ENCODE measurements around the gene TMEM82.

DNA sequence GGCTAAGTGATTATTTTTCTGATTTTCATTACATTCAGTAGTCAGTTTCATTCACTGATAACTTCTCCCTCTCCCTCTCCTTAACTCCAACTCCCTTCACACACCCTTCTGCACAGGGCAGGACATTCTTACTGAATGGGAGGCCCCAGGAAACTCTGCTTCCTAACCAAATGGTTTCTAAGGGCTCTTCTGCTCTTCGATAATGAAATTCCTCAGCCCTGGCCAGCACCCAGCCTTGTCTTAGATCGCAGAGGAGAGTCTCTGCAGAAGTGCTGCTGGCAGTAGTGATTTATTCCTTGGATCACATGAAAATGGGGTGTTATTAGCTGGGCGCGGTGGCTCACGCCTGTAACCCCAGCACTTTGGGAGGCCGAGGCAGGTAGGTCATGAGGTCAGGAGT is 41.8 kb upstream of the TMEM82 start:
- TF ChIP-seq POLR2AphosphoS5 (IDR thresholded peaks at IDR 0.05; ENCODE audit: low read depth) (no peak), CREB1 (CRISPR knock-in tag; IDR thresholded peaks at IDR 0.05; ENCODE audit: low read depth) (no peak), EZH2phosphoT487 (IDR thresholded peaks at IDR 0.05; ENCODE audit: unreplicated experiment) (no peak), EZH2 (IDR thresholded peaks at IDR 0.05; ENCODE audit: low read depth, unreplicated experiment) (no peak), ZNF114 (CRISPR knock-in tag; IDR thresholded peaks at IDR 0.05) (no peak), JUNB (IDR thresholded peaks at IDR 0.05; ENCODE audit: unreplicated experiment) (no peak), ZNF331 (CRISPR knock-in tag; IDR thresholded peaks at IDR 0.05; ENCODE audit: low read depth) (no peak), NANOG (IDR thresholded peaks at IDR 0.05; ENCODE audit: borderline replicate concordance) (no peak)
- TF ChIP-seq, protein P1, sequence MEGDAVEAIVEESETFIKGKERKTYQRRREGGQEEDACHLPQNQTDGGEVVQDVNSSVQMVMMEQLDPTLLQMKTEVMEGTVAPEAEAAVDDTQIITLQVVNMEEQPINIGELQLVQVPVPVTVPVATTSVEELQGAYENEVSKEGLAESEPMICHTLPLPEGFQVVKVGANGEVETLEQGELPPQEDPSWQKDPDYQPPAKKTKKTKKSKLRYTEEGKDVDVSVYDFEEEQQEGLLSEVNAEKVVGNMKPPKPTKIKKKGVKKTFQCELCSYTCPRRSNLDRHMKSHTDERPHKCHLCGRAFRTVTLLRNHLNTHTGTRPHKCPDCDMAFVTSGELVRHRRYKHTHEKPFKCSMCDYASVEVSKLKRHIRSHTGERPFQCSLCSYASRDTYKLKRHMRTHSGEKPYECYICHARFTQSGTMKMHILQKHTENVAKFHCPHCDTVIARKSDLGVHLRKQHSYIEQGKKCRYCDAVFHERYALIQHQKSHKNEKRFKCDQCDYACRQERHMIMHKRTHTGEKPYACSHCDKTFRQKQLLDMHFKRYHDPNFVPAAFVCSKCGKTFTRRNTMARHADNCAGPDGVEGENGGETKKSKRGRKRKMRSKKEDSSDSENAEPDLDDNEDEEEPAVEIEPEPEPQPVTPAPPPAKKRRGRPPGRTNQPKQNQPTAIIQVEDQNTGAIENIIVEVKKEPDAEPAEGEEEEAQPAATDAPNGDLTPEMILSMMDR (conservative IDR thresholded peaks at IDR 0.05; ENCODE audit: low read depth in 2 of 2): no peak
- TF ChIP-seq, protein P2, sequence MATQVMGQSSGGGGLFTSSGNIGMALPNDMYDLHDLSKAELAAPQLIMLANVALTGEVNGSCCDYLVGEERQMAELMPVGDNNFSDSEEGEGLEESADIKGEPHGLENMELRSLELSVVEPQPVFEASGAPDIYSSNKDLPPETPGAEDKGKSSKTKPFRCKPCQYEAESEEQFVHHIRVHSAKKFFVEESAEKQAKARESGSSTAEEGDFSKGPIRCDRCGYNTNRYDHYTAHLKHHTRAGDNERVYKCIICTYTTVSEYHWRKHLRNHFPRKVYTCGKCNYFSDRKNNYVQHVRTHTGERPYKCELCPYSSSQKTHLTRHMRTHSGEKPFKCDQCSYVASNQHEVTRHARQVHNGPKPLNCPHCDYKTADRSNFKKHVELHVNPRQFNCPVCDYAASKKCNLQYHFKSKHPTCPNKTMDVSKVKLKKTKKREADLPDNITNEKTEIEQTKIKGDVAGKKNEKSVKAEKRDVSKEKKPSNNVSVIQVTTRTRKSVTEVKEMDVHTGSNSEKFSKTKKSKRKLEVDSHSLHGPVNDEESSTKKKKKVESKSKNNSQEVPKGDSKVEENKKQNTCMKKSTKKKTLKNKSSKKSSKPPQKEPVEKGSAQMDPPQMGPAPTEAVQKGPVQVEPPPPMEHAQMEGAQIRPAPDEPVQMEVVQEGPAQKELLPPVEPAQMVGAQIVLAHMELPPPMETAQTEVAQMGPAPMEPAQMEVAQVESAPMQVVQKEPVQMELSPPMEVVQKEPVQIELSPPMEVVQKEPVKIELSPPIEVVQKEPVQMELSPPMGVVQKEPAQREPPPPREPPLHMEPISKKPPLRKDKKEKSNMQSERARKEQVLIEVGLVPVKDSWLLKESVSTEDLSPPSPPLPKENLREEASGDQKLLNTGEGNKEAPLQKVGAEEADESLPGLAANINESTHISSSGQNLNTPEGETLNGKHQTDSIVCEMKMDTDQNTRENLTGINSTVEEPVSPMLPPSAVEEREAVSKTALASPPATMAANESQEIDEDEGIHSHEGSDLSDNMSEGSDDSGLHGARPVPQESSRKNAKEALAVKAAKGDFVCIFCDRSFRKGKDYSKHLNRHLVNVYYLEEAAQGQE (IDR thresholded peaks at IDR 0.05; ENCODE audit: unreplicated experiment): no peak
- TF ChIP-seq, protein P3, sequence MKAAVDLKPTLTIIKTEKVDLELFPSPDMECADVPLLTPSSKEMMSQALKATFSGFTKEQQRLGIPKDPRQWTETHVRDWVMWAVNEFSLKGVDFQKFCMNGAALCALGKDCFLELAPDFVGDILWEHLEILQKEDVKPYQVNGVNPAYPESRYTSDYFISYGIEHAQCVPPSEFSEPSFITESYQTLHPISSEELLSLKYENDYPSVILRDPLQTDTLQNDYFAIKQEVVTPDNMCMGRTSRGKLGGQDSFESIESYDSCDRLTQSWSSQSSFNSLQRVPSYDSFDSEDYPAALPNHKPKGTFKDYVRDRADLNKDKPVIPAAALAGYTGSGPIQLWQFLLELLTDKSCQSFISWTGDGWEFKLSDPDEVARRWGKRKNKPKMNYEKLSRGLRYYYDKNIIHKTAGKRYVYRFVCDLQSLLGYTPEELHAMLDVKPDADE (IDR thresholded peaks at IDR 0.05): no peak
- TF ChIP-seq, protein P4, sequence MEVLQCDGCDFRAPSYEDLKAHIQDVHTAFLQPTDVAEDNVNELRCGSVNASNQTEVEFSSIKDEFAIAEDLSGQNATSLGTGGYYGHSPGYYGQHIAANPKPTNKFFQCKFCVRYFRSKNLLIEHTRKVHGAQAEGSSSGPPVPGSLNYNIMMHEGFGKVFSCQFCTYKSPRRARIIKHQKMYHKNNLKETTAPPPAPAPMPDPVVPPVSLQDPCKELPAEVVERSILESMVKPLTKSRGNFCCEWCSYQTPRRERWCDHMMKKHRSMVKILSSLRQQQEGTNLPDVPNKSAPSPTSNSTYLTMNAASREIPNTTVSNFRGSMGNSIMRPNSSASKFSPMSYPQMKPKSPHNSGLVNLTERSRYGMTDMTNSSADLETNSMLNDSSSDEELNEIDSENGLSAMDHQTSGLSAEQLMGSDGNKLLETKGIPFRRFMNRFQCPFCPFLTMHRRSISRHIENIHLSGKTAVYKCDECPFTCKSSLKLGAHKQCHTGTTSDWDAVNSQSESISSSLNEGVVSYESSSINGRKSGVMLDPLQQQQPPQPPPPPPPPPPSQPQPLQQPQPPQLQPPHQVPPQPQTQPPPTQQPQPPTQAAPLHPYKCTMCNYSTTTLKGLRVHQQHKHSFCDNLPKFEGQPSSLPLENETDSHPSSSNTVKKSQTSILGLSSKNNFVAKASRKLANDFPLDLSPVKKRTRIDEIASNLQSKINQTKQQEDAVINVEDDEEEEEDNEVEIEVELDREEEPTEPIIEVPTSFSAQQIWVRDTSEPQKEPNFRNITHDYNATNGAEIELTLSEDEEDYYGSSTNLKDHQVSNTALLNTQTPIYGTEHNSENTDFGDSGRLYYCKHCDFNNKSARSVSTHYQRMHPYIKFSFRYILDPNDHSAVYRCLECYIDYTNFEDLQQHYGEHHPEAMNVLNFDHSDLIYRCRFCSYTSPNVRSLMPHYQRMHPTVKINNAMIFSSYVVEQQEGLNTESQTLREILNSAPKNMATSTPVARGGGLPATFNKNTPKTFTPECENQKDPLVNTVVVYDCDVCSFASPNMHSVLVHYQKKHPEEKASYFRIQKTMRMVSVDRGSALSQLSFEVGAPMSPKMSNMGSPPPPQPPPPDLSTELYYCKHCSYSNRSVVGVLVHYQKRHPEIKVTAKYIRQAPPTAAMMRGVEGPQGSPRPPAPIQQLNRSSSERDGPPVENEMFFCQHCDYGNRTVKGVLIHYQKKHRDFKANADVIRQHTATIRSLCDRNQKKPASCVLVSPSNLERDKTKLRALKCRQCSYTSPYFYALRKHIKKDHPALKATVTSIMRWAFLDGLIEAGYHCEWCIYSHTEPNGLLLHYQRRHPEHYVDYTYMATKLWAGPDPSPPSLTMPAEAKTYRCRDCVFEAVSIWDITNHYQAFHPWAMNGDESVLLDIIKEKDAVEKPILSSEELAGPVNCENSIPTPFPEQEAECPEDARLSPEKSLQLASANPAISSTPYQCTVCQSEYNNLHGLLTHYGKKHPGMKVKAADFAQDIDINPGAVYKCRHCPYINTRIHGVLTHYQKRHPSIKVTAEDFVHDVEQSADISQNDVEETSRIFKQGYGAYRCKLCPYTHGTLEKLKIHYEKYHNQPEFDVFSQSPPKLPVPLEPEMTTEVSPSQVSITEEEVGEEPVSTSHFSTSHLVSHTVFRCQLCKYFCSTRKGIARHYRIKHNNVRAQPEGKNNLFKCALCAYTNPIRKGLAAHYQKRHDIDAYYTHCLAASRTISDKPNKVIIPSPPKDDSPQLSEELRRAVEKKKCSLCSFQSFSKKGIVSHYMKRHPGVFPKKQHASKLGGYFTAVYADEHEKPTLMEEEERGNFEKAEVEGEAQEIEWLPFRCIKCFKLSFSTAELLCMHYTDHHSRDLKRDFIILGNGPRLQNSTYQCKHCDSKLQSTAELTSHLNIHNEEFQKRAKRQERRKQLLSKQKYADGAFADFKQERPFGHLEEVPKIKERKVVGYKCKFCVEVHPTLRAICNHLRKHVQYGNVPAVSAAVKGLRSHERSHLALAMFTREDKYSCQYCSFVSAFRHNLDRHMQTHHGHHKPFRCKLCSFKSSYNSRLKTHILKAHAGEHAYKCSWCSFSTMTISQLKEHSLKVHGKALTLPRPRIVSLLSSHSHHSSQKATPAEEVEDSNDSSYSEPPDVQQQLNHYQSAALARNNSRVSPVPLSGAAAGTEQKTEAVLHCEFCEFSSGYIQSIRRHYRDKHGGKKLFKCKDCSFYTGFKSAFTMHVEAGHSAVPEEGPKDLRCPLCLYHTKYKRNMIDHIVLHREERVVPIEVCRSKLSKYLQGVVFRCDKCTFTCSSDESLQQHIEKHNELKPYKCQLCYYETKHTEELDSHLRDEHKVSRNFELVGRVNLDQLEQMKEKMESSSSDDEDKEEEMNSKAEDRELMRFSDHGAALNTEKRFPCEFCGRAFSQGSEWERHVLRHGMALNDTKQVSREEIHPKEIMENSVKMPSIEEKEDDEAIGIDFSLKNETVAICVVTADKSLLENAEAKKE (CRISPR knock-in tag; IDR thresholded peaks at IDR 0.05): no peak

All from GM23338 (cell line).